ENCODE measurements around the gene GCNT1. TPM values are rescaled to one million over a fixed set of nuclear protein-coding genes. Genes with fewer than 3 reads are reported as not detected.

GCNT1 gene
- total RNA-seq, 1 experiment from 2014 or later, result 17.2 TPM

- TF ChIP-seq, protein P1, sequence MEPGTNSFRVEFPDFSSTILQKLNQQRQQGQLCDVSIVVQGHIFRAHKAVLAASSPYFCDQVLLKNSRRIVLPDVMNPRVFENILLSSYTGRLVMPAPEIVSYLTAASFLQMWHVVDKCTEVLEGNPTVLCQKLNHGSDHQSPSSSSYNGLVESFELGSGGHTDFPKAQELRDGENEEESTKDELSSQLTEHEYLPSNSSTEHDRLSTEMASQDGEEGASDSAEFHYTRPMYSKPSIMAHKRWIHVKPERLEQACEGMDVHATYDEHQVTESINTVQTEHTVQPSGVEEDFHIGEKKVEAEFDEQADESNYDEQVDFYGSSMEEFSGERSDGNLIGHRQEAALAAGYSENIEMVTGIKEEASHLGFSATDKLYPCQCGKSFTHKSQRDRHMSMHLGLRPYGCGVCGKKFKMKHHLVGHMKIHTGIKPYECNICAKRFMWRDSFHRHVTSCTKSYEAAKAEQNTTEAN (CRISPR knock-in tag; IDR thresholded peaks at IDR 0.05), result no peak
- TF ChIP-seq ZNF423 (CRISPR knock-in tag; IDR thresholded peaks at IDR 0.05) (no peak), CREM (CRISPR knock-in tag; IDR thresholded peaks at IDR 0.05) (no peak), NR2C2 (CRISPR knock-in tag; IDR thresholded peaks at IDR 0.05) (no peak), KAT7 (CRISPR knock-in tag; IDR thresholded peaks at IDR 0.05; ENCODE audit: borderline replicate concordance) (no peak)
Measured at GRCh38 chr9:76486151-76486550, 27.2 kb downstream of the GCNT1 start (continued).

GRCh38 chr9:76490249-76490990 is 31.4 kb downstream of the GCNT1 start:
- Mint-ChIP-seq H3K27ac (no peak overlapping the region), H3K9me3 (peaks cover 23% of the 10 kb centered on the region), H3K4me1 (peaks cover 37% of the 10 kb centered on the region), H3K36me3 (peaks cover 27% of the 10 kb centered on the region), H3K4me3 (no peak overlapping the region), H3K27me3 (ENCODE audit: low read depth) (peaks cover 13% of the 10 kb centered on the region)
- no peak for DNase-seq (ENCODE audit: low spot score)
- ChIA-PET CTCF (no interaction called here), POLR2A (no interaction called here)
- ATAC-seq, result no peak
- TF ChIP-seq, protein P2, sequence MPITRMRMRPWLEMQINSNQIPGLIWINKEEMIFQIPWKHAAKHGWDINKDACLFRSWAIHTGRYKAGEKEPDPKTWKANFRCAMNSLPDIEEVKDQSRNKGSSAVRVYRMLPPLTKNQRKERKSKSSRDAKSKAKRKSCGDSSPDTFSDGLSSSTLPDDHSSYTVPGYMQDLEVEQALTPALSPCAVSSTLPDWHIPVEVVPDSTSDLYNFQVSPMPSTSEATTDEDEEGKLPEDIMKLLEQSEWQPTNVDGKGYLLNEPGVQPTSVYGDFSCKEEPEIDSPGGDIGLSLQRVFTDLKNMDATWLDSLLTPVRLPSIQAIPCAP (CRISPR knock-in tag; IDR thresholded peaks at IDR 0.05), result no peak
- TF ChIP-seq SP1 (CRISPR knock-in tag; conservative IDR thresholded peaks at IDR 0.05), result no peak
- TF ChIP-seq NFATC4 (CRISPR knock-in tag; IDR thresholded peaks at IDR 0.05), result no peak
- no peak for TF ChIP-seq PREB (CRISPR knock-in tag; IDR thresholded peaks at IDR 0.05; ENCODE audit: borderline replicate concordance)
- TF ChIP-seq, protein P3, sequence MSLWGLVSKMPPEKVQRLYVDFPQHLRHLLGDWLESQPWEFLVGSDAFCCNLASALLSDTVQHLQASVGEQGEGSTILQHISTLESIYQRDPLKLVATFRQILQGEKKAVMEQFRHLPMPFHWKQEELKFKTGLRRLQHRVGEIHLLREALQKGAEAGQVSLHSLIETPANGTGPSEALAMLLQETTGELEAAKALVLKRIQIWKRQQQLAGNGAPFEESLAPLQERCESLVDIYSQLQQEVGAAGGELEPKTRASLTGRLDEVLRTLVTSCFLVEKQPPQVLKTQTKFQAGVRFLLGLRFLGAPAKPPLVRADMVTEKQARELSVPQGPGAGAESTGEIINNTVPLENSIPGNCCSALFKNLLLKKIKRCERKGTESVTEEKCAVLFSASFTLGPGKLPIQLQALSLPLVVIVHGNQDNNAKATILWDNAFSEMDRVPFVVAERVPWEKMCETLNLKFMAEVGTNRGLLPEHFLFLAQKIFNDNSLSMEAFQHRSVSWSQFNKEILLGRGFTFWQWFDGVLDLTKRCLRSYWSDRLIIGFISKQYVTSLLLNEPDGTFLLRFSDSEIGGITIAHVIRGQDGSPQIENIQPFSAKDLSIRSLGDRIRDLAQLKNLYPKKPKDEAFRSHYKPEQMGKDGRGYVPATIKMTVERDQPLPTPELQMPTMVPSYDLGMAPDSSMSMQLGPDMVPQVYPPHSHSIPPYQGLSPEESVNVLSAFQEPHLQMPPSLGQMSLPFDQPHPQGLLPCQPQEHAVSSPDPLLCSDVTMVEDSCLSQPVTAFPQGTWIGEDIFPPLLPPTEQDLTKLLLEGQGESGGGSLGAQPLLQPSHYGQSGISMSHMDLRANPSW (CRISPR knock-in tag; conservative IDR thresholded peaks at IDR 0.05; ENCODE audit: low read depth), result no peak
- TF ChIP-seq, protein P4, sequence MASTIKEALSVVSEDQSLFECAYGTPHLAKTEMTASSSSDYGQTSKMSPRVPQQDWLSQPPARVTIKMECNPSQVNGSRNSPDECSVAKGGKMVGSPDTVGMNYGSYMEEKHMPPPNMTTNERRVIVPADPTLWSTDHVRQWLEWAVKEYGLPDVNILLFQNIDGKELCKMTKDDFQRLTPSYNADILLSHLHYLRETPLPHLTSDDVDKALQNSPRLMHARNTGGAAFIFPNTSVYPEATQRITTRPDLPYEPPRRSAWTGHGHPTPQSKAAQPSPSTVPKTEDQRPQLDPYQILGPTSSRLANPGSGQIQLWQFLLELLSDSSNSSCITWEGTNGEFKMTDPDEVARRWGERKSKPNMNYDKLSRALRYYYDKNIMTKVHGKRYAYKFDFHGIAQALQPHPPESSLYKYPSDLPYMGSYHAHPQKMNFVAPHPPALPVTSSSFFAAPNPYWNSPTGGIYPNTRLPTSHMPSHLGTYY (CRISPR knock-in tag; IDR thresholded peaks at IDR 0.05), result no peak
- TF ChIP-seq, protein P5, sequence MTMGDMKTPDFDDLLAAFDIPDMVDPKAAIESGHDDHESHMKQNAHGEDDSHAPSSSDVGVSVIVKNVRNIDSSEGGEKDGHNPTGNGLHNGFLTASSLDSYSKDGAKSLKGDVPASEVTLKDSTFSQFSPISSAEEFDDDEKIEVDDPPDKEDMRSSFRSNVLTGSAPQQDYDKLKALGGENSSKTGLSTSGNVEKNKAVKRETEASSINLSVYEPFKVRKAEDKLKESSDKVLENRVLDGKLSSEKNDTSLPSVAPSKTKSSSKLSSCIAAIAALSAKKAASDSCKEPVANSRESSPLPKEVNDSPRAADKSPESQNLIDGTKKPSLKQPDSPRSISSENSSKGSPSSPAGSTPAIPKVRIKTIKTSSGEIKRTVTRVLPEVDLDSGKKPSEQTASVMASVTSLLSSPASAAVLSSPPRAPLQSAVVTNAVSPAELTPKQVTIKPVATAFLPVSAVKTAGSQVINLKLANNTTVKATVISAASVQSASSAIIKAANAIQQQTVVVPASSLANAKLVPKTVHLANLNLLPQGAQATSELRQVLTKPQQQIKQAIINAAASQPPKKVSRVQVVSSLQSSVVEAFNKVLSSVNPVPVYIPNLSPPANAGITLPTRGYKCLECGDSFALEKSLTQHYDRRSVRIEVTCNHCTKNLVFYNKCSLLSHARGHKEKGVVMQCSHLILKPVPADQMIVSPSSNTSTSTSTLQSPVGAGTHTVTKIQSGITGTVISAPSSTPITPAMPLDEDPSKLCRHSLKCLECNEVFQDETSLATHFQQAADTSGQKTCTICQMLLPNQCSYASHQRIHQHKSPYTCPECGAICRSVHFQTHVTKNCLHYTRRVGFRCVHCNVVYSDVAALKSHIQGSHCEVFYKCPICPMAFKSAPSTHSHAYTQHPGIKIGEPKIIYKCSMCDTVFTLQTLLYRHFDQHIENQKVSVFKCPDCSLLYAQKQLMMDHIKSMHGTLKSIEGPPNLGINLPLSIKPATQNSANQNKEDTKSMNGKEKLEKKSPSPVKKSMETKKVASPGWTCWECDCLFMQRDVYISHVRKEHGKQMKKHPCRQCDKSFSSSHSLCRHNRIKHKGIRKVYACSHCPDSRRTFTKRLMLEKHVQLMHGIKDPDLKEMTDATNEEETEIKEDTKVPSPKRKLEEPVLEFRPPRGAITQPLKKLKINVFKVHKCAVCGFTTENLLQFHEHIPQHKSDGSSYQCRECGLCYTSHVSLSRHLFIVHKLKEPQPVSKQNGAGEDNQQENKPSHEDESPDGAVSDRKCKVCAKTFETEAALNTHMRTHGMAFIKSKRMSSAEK (CRISPR knock-in tag; IDR thresholded peaks at IDR 0.05; ENCODE audit: borderline replicate concordance), result no peak
- no peak for TF ChIP-seq MXD4 (CRISPR knock-in tag; IDR thresholded peaks at IDR 0.05; ENCODE audit: borderline replicate concordance)
- no peak for TF ChIP-seq GTF2I (CRISPR knock-in tag; conservative IDR thresholded peaks at IDR 0.05)
- TF ChIP-seq CREB1 (CRISPR knock-in tag; IDR thresholded peaks at IDR 0.05), result no peak
- TF ChIP-seq ESRRA (CRISPR knock-in tag; IDR thresholded peaks at IDR 0.05; ENCODE audit: borderline replicate concordance), result no peak
- TF ChIP-seq ATF6 (CRISPR knock-in tag; IDR thresholded peaks at IDR 0.05), result no peak
- no peak for TF ChIP-seq JAZF1 (CRISPR knock-in tag; IDR thresholded peaks at IDR 0.05)
- TF ChIP-seq SMAD3 (CRISPR knock-in tag; IDR thresholded peaks at IDR 0.05; ENCODE audit: borderline replicate concordance), result no peak
- no peak for TF ChIP-seq ZNF263 (CRISPR knock-in tag; IDR thresholded peaks at IDR 0.05; ENCODE audit: low read depth)
- no peak for TF ChIP-seq ATF2 (CRISPR knock-in tag; IDR thresholded peaks at IDR 0.05; ENCODE audit: borderline replicate concordance, low read depth)

Data from WTC11 (cell line).